HepG2 (cell line): ENCODE measurements around the gene TMX2. TPM values are rescaled to one million over a fixed set of nuclear protein-coding genes. Genes with fewer than 3 reads are reported as not detected.
A peak's percentile ranks its signal among the peaks of the same experiment; 100 is the strongest.

ENCODE experiments used
- ETV5 ChIP-seq: IDR thresholded peaks from 2 replicates; pipeline ENCODE4 v1.6.1; 2018; ENCODE audit warnings: missing biosample characterization, missing genetic modification reagents, inconsistent platforms, borderline replicate concordance
- GABPA ChIP-seq, 2 experiments: IDR thresholded peaks; 2 replicates each; pipeline ENCODE4 v1.6.1; 2011 to 2016; ENCODE audit warnings: low read depth in 2 of 2, low read length in 1 of 2, missing biosample characterization in 1 of 2, missing genetic modification characterization in 1 of 2
- KLF12 ChIP-seq: sonication (generic); formaldehyde crosslinking; IDR thresholded peaks from 2 replicates; pipeline ENCODE4 v1.4.0; 2020; ENCODE audit warnings: missing genetic modification reagents, borderline replicate concordance
- KLF15 ChIP-seq: sonication (generic); formaldehyde crosslinking; IDR thresholded peaks from 2 replicates; pipeline ENCODE4 v1.8.1; 2023; ENCODE audit warnings: borderline replicate concordance, mild to moderate bottlenecking, inconsistent platforms, missing genetic modification reagents, mixed read lengths
- MBD4 ChIP-seq: IDR thresholded peaks from 2 replicates; pipeline ENCODE4 v1.6.1; 2012; ENCODE audit warnings: low read length, inconsistent platforms, borderline replicate concordance
- MIXL1 ChIP-seq: IDR thresholded peaks from 2 replicates; pipeline ENCODE4 v1.6.1; 2016
- NKX3-1 ChIP-seq: sonication (generic); formaldehyde crosslinking; IDR thresholded peaks from 2 replicates; pipeline ENCODE4 v1.5.0; 2020; ENCODE audit warnings: missing genetic modification reagents
- PLRG1 ChIP-seq: fragments of 450-650 bp; conservative IDR thresholded peaks from 2 replicates; pipeline ENCODE4 v1.6.1; 2016
- RBFOX2 ChIP-seq: fragments of 200-400 bp; formaldehyde crosslinking; IDR thresholded peaks from 2 replicates; pipeline ENCODE4 v1.6.1; 2017; ENCODE audit warnings: low read depth, mild to moderate bottlenecking, low read length
- TAF15 ChIP-seq: fragments of 200-400 bp; formaldehyde crosslinking; IDR thresholded peaks from one replicate; pipeline ENCODE4 v1.6.1; 2018; ENCODE audit warnings: mild to moderate bottlenecking, low read depth, low read length; ENCODE audit not compliant: poor library complexity, severe bottlenecking
- TGIF2 ChIP-seq: IDR thresholded peaks from 2 replicates; pipeline ENCODE4 v1.6.1; 2016; ENCODE audit warnings: control low read depth, missing compliant biosample characterization
- ZFP90 ChIP-seq: sonication (generic); formaldehyde crosslinking; IDR thresholded peaks from 2 replicates; pipeline ENCODE4 v1.8.0; 2022; ENCODE audit warnings: missing genetic modification reagents, mild to moderate bottlenecking, inconsistent platforms, borderline replicate concordance
- ZNF550 ChIP-seq: sonication (generic); formaldehyde crosslinking; IDR thresholded peaks from 2 replicates; pipeline ENCODE4 v1.4.0; 2020; ENCODE audit warnings: mild to moderate bottlenecking, missing genetic modification reagents, borderline replicate concordance
- ZNF615 ChIP-seq: sonication (generic); formaldehyde crosslinking; IDR thresholded peaks from 2 replicates; pipeline ENCODE4 v1.5.0; 2020; ENCODE audit warnings: mild to moderate bottlenecking, missing genetic modification reagents, borderline replicate concordance
- ZNF652 ChIP-seq: IDR thresholded peaks from 2 replicates; pipeline ENCODE4 v1.6.1; 2016; ENCODE audit warnings: low read depth, borderline replicate concordance
- ZSCAN21 ChIP-seq: sonication (generic); formaldehyde crosslinking; IDR thresholded peaks from 2 replicates; pipeline ENCODE4 v1.8.0; 2022; ENCODE audit warnings: mild to moderate bottlenecking, missing genetic modification reagents, moderate library complexity, borderline replicate concordance
- polyA plus RNA-seq, 8 experiments: library from polyadenylated mRNA; depleted of rRNA in 3 of 8; stranded (reverse) in 7 of 8; unstranded in 1 of 8; fragments of >200 nt; fragmentation: Illumina TruSeq in 4 of 8; extraction: Trizol in 4 of 8; gene quantifications; 2 replicates each; pipeline versions ENCODE4 v1.2.1 to v1.2.3, GENCODE V29; 2011 to 2016; ENCODE audit warnings: low read depth in 4 of 8, missing spikeins in 1 of 8, mixed read lengths in 1 of 8; ENCODE audit not compliant: insufficient read depth in 1 of 8
- total RNA-seq, 5 experiments: library from RNA; depleted of rRNA; stranded (reverse); fragments of >200 nt; fragmentation: Illumina TruSeq; extraction: Trizol; gene quantifications; 2 replicates each; pipeline ENCODE4 v1.2.3, GENCODE V29; 2016; ENCODE audit warnings: low read depth in 1 of 5
- TF ChIP-seq, protein P1 (sequence below): sonication (generic); formaldehyde crosslinking; IDR thresholded peaks from 2 replicates; pipeline ENCODE4 v1.4.0; 2020; ENCODE audit warnings: missing genetic modification reagents
- TF ChIP-seq, protein P2 (sequence below): sonication (generic); formaldehyde crosslinking; IDR thresholded peaks from 2 replicates; pipeline ENCODE4 v1.4.0; 2020; ENCODE audit warnings: missing genetic modification reagents
- TF ChIP-seq, protein P3 (sequence below): IDR thresholded peaks from 2 replicates; pipeline ENCODE4 v1.6.1; 2016; ENCODE audit warnings: missing compliant biosample characterization, missing genetic modification reagents, borderline replicate concordance
- TF ChIP-seq, protein P4 (sequence below): sonication (generic); formaldehyde crosslinking; IDR thresholded peaks from 2 replicates; pipeline ENCODE4 v1.8.0; 2022; ENCODE audit warnings: missing genetic modification reagents, mild to moderate bottlenecking, borderline replicate concordance
- TF ChIP-seq, protein P5 (sequence below): sonication (generic); formaldehyde crosslinking; conservative IDR thresholded peaks from 2 replicates; pipeline ENCODE4 v1.8.0; 2022; ENCODE audit warnings: low read depth, missing genetic modification reagents

TMX2 gene
- total and polyA plus RNA-seq, 2 of the 13 experiments (the other 11 are each of a cell fraction or from before 2014, with no cell fraction given): 84.5 to 129 TPM

DNA sequence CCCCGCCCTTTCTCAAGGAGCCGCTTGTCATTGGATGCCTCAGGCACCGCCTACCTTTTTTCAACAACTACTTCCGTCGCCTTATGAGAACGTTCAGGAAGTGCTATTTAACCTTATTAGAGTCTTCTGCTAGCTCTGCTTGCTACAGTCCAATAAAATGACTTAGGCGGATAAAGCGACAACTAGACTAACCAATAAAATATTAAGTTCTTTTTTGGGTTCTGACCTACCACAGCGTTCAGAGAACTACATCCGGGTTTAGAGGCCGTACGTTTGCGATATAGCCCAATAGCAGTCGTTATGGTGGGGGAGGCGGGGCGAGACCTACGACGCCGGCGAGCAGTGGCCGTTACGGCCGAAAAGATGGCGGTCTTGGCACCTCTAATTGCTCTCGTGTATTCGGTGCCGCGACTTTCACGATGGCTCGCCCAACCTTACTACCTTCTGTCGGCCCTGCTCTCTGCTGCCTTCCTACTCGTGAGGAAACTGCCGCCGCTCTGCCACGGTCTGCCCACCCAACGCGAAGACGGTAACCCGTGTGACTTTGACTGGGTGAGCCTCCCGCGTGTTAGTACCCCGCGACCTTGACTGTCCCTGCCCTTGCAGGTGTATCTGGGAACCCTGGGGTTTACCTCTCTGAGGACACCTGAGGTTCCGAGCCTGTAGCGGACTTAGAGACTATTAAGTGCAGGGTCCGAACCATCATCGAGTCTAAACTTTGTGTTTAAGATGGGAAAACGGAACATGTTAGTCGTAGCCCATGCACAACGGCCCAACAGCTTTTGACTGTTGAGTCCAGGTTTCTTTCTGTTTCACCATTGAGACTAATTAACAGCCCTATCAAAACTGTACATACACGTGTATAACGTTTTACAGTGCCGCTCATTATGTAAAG, at the start of gene TMX2 (continued):
- TF ChIP-seq, protein P1, sequence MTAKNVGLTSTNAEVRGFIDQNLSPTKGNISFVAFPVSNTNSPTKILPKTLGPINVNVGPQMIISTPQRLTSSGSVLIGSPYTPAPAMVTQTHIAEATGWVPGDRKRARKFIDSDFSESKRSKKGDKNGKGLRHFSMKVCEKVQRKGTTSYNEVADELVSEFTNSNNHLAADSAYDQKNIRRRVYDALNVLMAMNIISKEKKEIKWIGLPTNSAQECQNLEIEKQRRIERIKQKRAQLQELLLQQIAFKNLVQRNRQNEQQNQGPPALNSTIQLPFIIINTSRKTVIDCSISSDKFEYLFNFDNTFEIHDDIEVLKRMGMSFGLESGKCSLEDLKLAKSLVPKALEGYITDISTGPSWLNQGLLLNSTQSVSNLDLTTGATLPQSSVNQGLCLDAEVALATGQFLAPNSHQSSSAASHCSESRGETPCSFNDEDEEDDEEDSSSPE (CRISPR knock-in tag): 0 out of 2 replicates have a peak, but pooled peaks have one; percentile 18
- TF ChIP-seq ETV5 (CRISPR knock-in tag) (0 out of 2 replicates have a peak, but pooled peaks have one; percentile 14), ZNF652 (CRISPR knock-in tag) (no peak), MIXL1 (peak; percentile 58; the same call in 1 of the 2 replicates), TAF15 (no peak), MBD4 (no peak), ZNF615 (CRISPR knock-in tag) (0 out of 2 replicates have a peak, but pooled peaks have one; percentile 38), TGIF2 (CRISPR knock-in tag) (no peak), KLF12 (CRISPR knock-in tag) (peak; percentile 49; the same call in 1 of the 2 replicates), NKX3-1 (CRISPR knock-in tag) (peak; percentile 66; the same call in 1 of the 2 replicates), GABPA (IDR thresholded peaks at IDR 0.05; ENCODE audit: low read depth, low read length) (peak; percentile 68), GABPA (CRISPR knock-in tag; IDR thresholded peaks at IDR 0.05; ENCODE audit: low read depth) (peak; percentile 97), ZNF550 (CRISPR knock-in tag) (0 out of 2 replicates have a peak, but pooled peaks have one; percentile 74), KLF15 (CRISPR knock-in tag) (peak; percentile 51; the same call in 1 of the 2 replicates), ZFP90 (CRISPR knock-in tag) (peak; percentile 89; the same call in 1 of the 2 replicates), ZSCAN21 (no peak), PLRG1 (no peak), RBFOX2 (0 out of 2 replicates have a peak, but pooled peaks have one; percentile 25)
- TF ChIP-seq, protein P2, sequence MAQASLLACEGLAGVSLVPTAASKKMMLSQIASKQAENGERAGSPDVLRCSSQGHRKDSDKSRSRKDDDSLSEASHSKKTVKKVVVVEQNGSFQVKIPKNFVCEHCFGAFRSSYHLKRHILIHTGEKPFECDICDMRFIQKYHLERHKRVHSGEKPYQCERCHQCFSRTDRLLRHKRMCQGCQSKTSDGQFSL (CRISPR knock-in tag): no peak
- TF ChIP-seq, protein P3, sequence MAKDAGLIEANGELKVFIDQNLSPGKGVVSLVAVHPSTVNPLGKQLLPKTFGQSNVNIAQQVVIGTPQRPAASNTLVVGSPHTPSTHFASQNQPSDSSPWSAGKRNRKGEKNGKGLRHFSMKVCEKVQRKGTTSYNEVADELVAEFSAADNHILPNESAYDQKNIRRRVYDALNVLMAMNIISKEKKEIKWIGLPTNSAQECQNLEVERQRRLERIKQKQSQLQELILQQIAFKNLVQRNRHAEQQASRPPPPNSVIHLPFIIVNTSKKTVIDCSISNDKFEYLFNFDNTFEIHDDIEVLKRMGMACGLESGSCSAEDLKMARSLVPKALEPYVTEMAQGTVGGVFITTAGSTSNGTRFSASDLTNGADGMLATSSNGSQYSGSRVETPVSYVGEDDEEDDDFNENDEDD (CRISPR knock-in tag): no peak; the same call in 1 of the 2 replicates
- TF ChIP-seq, protein P4, sequence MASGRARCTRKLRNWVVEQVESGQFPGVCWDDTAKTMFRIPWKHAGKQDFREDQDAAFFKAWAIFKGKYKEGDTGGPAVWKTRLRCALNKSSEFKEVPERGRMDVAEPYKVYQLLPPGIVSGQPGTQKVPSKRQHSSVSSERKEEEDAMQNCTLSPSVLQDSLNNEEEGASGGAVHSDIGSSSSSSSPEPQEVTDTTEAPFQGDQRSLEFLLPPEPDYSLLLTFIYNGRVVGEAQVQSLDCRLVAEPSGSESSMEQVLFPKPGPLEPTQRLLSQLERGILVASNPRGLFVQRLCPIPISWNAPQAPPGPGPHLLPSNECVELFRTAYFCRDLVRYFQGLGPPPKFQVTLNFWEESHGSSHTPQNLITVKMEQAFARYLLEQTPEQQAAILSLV: 0 out of 2 replicates have a peak, but pooled peaks have one; percentile 0
- TF ChIP-seq, protein P5, sequence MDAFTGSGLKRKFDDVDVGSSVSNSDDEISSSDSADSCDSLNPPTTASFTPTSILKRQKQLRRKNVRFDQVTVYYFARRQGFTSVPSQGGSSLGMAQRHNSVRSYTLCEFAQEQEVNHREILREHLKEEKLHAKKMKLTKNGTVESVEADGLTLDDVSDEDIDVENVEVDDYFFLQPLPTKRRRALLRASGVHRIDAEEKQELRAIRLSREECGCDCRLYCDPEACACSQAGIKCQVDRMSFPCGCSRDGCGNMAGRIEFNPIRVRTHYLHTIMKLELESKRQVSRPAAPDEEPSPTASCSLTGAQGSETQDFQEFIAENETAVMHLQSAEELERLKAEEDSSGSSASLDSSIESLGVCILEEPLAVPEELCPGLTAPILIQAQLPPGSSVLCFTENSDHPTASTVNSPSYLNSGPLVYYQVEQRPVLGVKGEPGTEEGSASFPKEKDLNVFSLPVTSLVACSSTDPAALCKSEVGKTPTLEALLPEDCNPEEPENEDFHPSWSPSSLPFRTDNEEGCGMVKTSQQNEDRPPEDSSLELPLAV (CRISPR knock-in tag): no peak
